Endothelial cell of umbilical vein (primary cell): ENCODE data around the gene MT1B.

Source experiments
- CTCF ChIP-seq, 2 donors: IDR thresholded peaks; 1 replicate in 1 of 2; 2 replicates in 1 of 2; pipeline ENCODE4 v1.5.1; 2011; ENCODE audit warnings: low read length in 2 of 2, mild to moderate bottlenecking in 2 of 2, moderate library complexity in 2 of 2, control low read depth in 1 of 2, inconsistent platforms in 1 of 2, low read depth in 1 of 2; ENCODE audit not compliant: insufficient read depth in 1 of 2; ENCODE audit errors: extremely low read depth in 1 of 2
- EZH2 ChIP-seq: IDR thresholded peaks from 2 replicates; pipeline ENCODE4 v1.6.1; 2012; ENCODE audit warnings: borderline replicate concordance, low read depth, mild to moderate bottlenecking, moderate library complexity, low read length, inconsistent platforms; ENCODE audit not compliant: severe bottlenecking
- FOS ChIP-seq: IDR thresholded peaks from 2 replicates; pipeline ENCODE4 v1.6.1; 2011; ENCODE audit warnings: mild to moderate bottlenecking, low read length, moderate library complexity, borderline replicate concordance; ENCODE audit not compliant: insufficient read depth
- JUN ChIP-seq: IDR thresholded peaks from 2 replicates; pipeline ENCODE4 v1.6.1; 2011; ENCODE audit warnings: borderline replicate concordance, low read depth; ENCODE audit not compliant: insufficient read length, insufficient read depth
- MYC ChIP-seq: IDR thresholded peaks from one replicate; pipeline ENCODE4 v1.6.1; 2011; ENCODE audit warnings: mild to moderate bottlenecking, low read depth, low read length
- POLR2A ChIP-seq: IDR thresholded peaks from 2 replicates; pipeline ENCODE4 v1.6.1; 2012; ENCODE audit warnings: low read depth, mild to moderate bottlenecking, control low read depth, low read length
- POLR2AphosphoS5 ChIP-seq: IDR thresholded peaks from 2 replicates; pipeline ENCODE4 v1.6.1; 2012; ENCODE audit warnings: low read depth, mild to moderate bottlenecking, control low read depth, low read length, moderate library complexity; ENCODE audit not compliant: insufficient read depth
- TF ChIP-seq, protein P1 (sequence below): IDR thresholded peaks from 2 replicates; pipeline ENCODE4 v1.6.1; 2011; ENCODE audit not compliant: insufficient read depth, insufficient read length

DNA sequence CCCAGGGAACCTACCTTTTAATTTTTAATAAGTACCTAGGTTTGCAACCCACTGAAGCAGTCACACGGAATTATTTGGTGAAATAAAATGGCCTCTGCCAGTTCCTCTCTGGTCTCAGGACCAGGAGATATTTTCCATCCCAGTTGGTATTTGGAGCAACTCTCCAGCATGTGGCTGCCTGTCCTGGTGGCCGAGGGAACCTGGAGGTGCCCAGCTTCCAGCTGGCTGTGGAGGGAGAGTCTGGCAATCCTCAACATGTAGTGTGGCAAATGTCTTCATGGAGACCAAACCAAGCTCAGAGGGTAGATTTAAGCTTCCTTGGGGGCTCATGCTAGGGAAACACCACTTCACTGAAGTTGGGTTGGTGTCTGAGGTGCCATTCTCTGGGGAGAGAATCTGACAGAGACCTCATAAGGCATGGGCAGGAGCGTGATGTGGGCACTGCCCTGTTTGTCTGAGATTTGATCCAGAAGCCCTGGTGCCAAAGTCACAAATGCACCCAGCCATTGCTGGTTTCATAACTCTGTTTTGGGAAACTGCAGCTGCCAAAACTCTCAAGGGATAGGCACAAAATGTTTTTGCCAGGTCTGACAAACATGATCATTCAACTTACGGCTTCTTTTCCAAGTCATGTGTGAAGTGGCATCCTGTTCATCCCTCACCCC, 33.4 kb downstream of the MT1B start:
- TF ChIP-seq POLR2AphosphoS5 (no peak), CTCF (IDR thresholded peaks at IDR 0.05; ENCODE audit: extremely low read depth in 1 of 2, insufficient read depth in 1 of 2, low read depth in 1 of 2, low read length in 2 of 2) (no peak), POLR2A (no peak), MYC (no peak), EZH2 (no peak), FOS (no peak), JUN (no peak)
- TF ChIP-seq, protein P1, sequence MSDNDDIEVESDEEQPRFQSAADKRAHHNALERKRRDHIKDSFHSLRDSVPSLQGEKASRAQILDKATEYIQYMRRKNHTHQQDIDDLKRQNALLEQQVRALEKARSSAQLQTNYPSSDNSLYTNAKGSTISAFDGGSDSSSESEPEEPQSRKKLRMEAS = no peak
